Glutamatergic neuron (in vitro differentiated cells): ENCODE results near the gene DRAP1. TPM values are rescaled to one million over a fixed set of nuclear protein-coding genes. Genes with fewer than 3 reads are reported as not detected.

Experiments used
- DNase-seq: peaks from one replicate; pipeline ENCODE4 v3.0.0; 2022
- H3K27ac Mint-ChIP-seq: one replicate; pipeline ENCODE4 v1.8.0; 2020; ENCODE audit warnings: mild to moderate bottlenecking, mixed read lengths, inconsistent platforms; ENCODE audit not compliant: unreplicated experiment
- H3K27me3 Mint-ChIP-seq: one replicate; pipeline ENCODE4 v1.8.0; 2020; ENCODE audit warnings: mild to moderate bottlenecking, moderate library complexity, mixed read lengths, inconsistent platforms; ENCODE audit not compliant: unreplicated experiment
- H3K36me3 Mint-ChIP-seq: one replicate; pipeline ENCODE4 v1.8.0; 2020; ENCODE audit warnings: mild to moderate bottlenecking, mixed read lengths, inconsistent platforms; ENCODE audit not compliant: unreplicated experiment
- H3K4me1 Mint-ChIP-seq: one replicate; pipeline ENCODE4 v1.8.0; 2020; ENCODE audit warnings: mild to moderate bottlenecking, low read depth, mixed read lengths, inconsistent platforms; ENCODE audit not compliant: unreplicated experiment
- H3K4me3 Mint-ChIP-seq: one replicate; pipeline ENCODE4 v1.8.0; 2020; ENCODE audit warnings: mild to moderate bottlenecking, mixed read lengths, inconsistent platforms; ENCODE audit not compliant: unreplicated experiment
- H3K9me3 Mint-ChIP-seq: one replicate; pipeline ENCODE4 v1.8.0; 2020; ENCODE audit warnings: mild to moderate bottlenecking, moderate library complexity, mixed read lengths, inconsistent platforms; ENCODE audit not compliant: unreplicated experiment
- total RNA-seq: library from RNA; stranded (reverse); fragmentation: NEBNext Ultra II Directional; extraction: Animal tissue kit (Norgen Biotek cat#: 25700); gene quantifications from one replicate; pipeline ENCODE4 v1.2.1, GENCODE V29; 2021; ENCODE audit not compliant: unreplicated experiment
- TF ChIP-seq, protein P1 (sequence below): fragments of 200-600 bp; sonication (generic); IDR thresholded peaks from one replicate; pipeline ENCODE4 v1.5.0; 2021; ENCODE audit not compliant: partially characterized antibody, unreplicated experiment

Gene DRAP1
- total RNA-seq, 1 donor from 2014 or later: 68.7 TPM

GRCh38 chr11:65934014-65934413 lies 14.8 kb downstream of the DRAP1 start:
- H3K27ac Mint-ChIP-seq: no peak overlapping the region
- H3K36me3 Mint-ChIP-seq: no peaks in the 10 kb centered on the region
- TF ChIP-seq, protein P1, sequence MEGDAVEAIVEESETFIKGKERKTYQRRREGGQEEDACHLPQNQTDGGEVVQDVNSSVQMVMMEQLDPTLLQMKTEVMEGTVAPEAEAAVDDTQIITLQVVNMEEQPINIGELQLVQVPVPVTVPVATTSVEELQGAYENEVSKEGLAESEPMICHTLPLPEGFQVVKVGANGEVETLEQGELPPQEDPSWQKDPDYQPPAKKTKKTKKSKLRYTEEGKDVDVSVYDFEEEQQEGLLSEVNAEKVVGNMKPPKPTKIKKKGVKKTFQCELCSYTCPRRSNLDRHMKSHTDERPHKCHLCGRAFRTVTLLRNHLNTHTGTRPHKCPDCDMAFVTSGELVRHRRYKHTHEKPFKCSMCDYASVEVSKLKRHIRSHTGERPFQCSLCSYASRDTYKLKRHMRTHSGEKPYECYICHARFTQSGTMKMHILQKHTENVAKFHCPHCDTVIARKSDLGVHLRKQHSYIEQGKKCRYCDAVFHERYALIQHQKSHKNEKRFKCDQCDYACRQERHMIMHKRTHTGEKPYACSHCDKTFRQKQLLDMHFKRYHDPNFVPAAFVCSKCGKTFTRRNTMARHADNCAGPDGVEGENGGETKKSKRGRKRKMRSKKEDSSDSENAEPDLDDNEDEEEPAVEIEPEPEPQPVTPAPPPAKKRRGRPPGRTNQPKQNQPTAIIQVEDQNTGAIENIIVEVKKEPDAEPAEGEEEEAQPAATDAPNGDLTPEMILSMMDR: no peak
- no peak overlapping the region for H3K4me3 Mint-ChIP-seq
- no peaks in the 10 kb centered on the region for H3K27me3 Mint-ChIP-seq
- H3K9me3 Mint-ChIP-seq: no peaks in the 10 kb centered on the region
- DNase-seq: no peak
- peaks cover 2% of the 10 kb centered on the region for H3K4me1 Mint-ChIP-seq

GRCh38 chr11:65937766-65938165 lies 18.5 kb downstream of the DRAP1 start:
- H3K27me3 Mint-ChIP-seq: peaks cover 3% of the 10 kb centered on the region
- no peaks in the 10 kb centered on the region for H3K36me3 Mint-ChIP-seq

GRCh38 chr11:65941720-65942310 lies 22.6 kb downstream of the DRAP1 start:
- peaks cover 5% of the 10 kb centered on the region for H3K9me3 Mint-ChIP-seq
- no peak for DNase-seq
- no peaks in the 10 kb centered on the region for H3K4me1 Mint-ChIP-seq
- H3K36me3 Mint-ChIP-seq: no peaks in the 10 kb centered on the region
- TF ChIP-seq, protein P1: no peak
- no peak overlapping the region for H3K27ac Mint-ChIP-seq
- no peak overlapping the region for H3K4me3 Mint-ChIP-seq
- peaks cover 3% of the 10 kb centered on the region for H3K27me3 Mint-ChIP-seq

More at GRCh38 chr11:65937766-65938165, 18.5 kb downstream of the DRAP1 start:
- TF ChIP-seq, protein P1: no peak
- peaks cover 5% of the 10 kb centered on the region for H3K9me3 Mint-ChIP-seq
- no peak overlapping the region for H3K4me3 Mint-ChIP-seq
- no peak overlapping the region for H3K27ac Mint-ChIP-seq
- DNase-seq: no peak
- H3K4me1 Mint-ChIP-seq: peaks cover 2% of the 10 kb centered on the region

- no peak for DNase-seq
- peaks cover 6% of the 10 kb centered on the region for H3K27me3 Mint-ChIP-seq
- H3K36me3 Mint-ChIP-seq: no peaks in the 10 kb centered on the region
- no peaks in the 10 kb centered on the region for H3K4me1 Mint-ChIP-seq
- H3K4me3 Mint-ChIP-seq: no peak overlapping the region
- TF ChIP-seq, protein P1: no peak
- peaks cover 5% of the 10 kb centered on the region for H3K9me3 Mint-ChIP-seq
- no peak overlapping the region for H3K27ac Mint-ChIP-seq
These were observed 23.3 kb downstream of the DRAP1 start for GRCh38 chr11:65942531-65942930.

GRCh38 chr11:65944191-65944590 lies 25.0 kb downstream of the DRAP1 start:
- Mint-ChIP-seq H3K9me3 (peaks cover 7% of the 10 kb centered on the region), H3K4me3 (no peak overlapping the region), H3K4me1 (no peaks in the 10 kb centered on the region), H3K27me3 (peaks cover 6% of the 10 kb centered on the region), H3K27ac (no peak overlapping the region), H3K36me3 (no peaks in the 10 kb centered on the region)
- TF ChIP-seq, protein P1: no peak
- no peak for DNase-seq
